Endothelial cell of umbilical vein (primary cell): ENCODE results near the gene COPB1. TPM values are rescaled to one million over a fixed set of nuclear protein-coding genes. Genes with fewer than 3 reads are reported as not detected.

ENCODE experiments used
- BruUV-seq: library from RNA; stranded (reverse); fragments of 400-500 nt; replicated peaks from 2 replicates; lab custom pipeline; 2021; lab: Mats Ljungman, UMichigan
- CTCF ChIA-PET: fragments of 300-600, 350-600 bp; sonication (Branson Sonifier 250); formaldehyde crosslinking; loops from one replicate; lab custom pipeline; 2021; ENCODE audit warnings: antibody characterized with exemption, inconsistent platforms; lab: Charles Lee
- POLR2A ChIA-PET: fragments of 300-600, 350-600 bp; sonication (Branson Sonifier 250); formaldehyde crosslinking; loops from one replicate; lab custom pipeline; 2021; ENCODE audit warnings: antibody characterized with exemption, inconsistent platforms; lab: Charles Lee
- DNase-seq: peaks from one replicate; pipeline ENCODE4 v3.0.0-alpha.2; 2011; ENCODE audit warnings: low read depth, low spot score
- FAIRE-seq: peaks from 2 replicates; lab custom pipeline; 2011; peaks lifted over from hg19 to GRCh38; lab: Jason Lieb, UNC
- H2AFZ ChIP-seq: 2 replicates; pipeline ENCODE4 v1.6.0; 2012; ENCODE audit warnings: low read depth, low read length, control low read depth, inconsistent platforms
- H3K27ac ChIP-seq: 2 replicates; pipeline ENCODE4 v1.5.1; 2011; ENCODE audit warnings: low read depth, mild to moderate bottlenecking, control low read depth, low read length, moderate library complexity; ENCODE audit not compliant: insufficient read depth
- H3K27me3 ChIP-seq, 2 experiments: 2 replicates each; pipeline versions ENCODE4 v1.6.0 to v1.6.1; 2011; ENCODE audit warnings: low read length in 2 of 2, mixed read lengths in 1 of 2; ENCODE audit not compliant: control insufficient read depth in 2 of 2, insufficient read depth in 2 of 2
- H3K36me3 ChIP-seq, 2 experiments: 2 replicates in 1 of 2; 3 replicates in 1 of 2; pipeline ENCODE4 v1.5.1; 2011; ENCODE audit warnings: low read length in 2 of 2, mild to moderate bottlenecking in 1 of 2, moderate library complexity in 1 of 2; ENCODE audit not compliant: control insufficient read depth in 2 of 2, insufficient read depth in 2 of 2; ENCODE audit errors: extremely low read depth in 1 of 2
- H3K4me1 ChIP-seq: 3 replicates; pipeline ENCODE4 v1.5.1; 2011; ENCODE audit warnings: mild to moderate bottlenecking, low read length; ENCODE audit not compliant: control insufficient read depth, insufficient read depth; ENCODE audit errors: extremely low read depth
- H3K4me2 ChIP-seq: 2 replicates; pipeline ENCODE4 v1.6.1; 2011; ENCODE audit warnings: low read length, control low read depth, mixed read lengths; ENCODE audit not compliant: insufficient read depth
- H3K4me3 ChIP-seq, 3 experiments: fragments of 200-600 bp in 1 of 3; sonication (generic), shearing (Covaris generic) in 1 of 3; replicated peaks in 1 of 3; 2 replicates each; pipeline ENCODE4 v1.5.1; 2011 to 2016; ENCODE audit warnings: control low read depth in 3 of 3, low read length in 3 of 3, mild to moderate bottlenecking in 2 of 3, inconsistent platforms in 1 of 3, low read depth in 1 of 3, moderate library complexity in 1 of 3; ENCODE audit not compliant: insufficient read depth in 1 of 3
- H3K79me2 ChIP-seq: 2 replicates; pipeline ENCODE4 v1.6.0; 2012; ENCODE audit warnings: low read length, inconsistent platforms; ENCODE audit not compliant: control insufficient read depth, insufficient read depth
- H3K9ac ChIP-seq: replicated peaks from 2 replicates; pipeline ENCODE3; 2011; ENCODE audit warnings: low read length, control low read depth; ENCODE audit not compliant: insufficient read depth; ENCODE audit errors: extremely low read depth
- H3K9me1 ChIP-seq: replicated peaks from 3 replicates; pipeline ENCODE4 v1.6.0; 2011; ENCODE audit warnings: mild to moderate bottlenecking, low read length; ENCODE audit not compliant: control insufficient read depth, insufficient read depth; ENCODE audit errors: extremely low read depth
- H3K9me3 ChIP-seq: replicated peaks from 2 replicates; pipeline ENCODE4 v1.5.1; 2012; ENCODE audit warnings: low read length, inconsistent platforms; ENCODE audit not compliant: control insufficient read depth, insufficient read depth
- H4K20me1 ChIP-seq: replicated peaks from 2 replicates; pipeline ENCODE3; 2011; ENCODE audit warnings: mild to moderate bottlenecking, low read length; ENCODE audit not compliant: control insufficient read depth, insufficient read depth; ENCODE audit errors: extremely low read depth
- CTCF ChIP-seq, 2 donors: IDR thresholded peaks; 1 replicate in 1 of 2; 2 replicates in 1 of 2; pipeline ENCODE4 v1.5.1; 2011; ENCODE audit warnings: low read length in 2 of 2, mild to moderate bottlenecking in 2 of 2, moderate library complexity in 2 of 2, control low read depth in 1 of 2, inconsistent platforms in 1 of 2, low read depth in 1 of 2; ENCODE audit not compliant: insufficient read depth in 1 of 2; ENCODE audit errors: extremely low read depth in 1 of 2
- EZH2 ChIP-seq: IDR thresholded peaks from 2 replicates; pipeline ENCODE4 v1.6.1; 2012; ENCODE audit warnings: borderline replicate concordance, low read depth, mild to moderate bottlenecking, moderate library complexity, low read length, inconsistent platforms; ENCODE audit not compliant: severe bottlenecking
- FOS ChIP-seq: IDR thresholded peaks from 2 replicates; pipeline ENCODE4 v1.6.1; 2011; ENCODE audit warnings: mild to moderate bottlenecking, low read length, moderate library complexity, borderline replicate concordance; ENCODE audit not compliant: insufficient read depth
- GATA2 ChIP-seq: IDR thresholded peaks from 2 replicates; pipeline ENCODE4 v1.7.0; 2011; ENCODE audit warnings: low read depth, mild to moderate bottlenecking, moderate library complexity, mixed read lengths, low read length; ENCODE audit not compliant: insufficient read length, insufficient read depth
- JUN ChIP-seq: IDR thresholded peaks from 2 replicates; pipeline ENCODE4 v1.6.1; 2011; ENCODE audit warnings: borderline replicate concordance, low read depth; ENCODE audit not compliant: insufficient read length, insufficient read depth
- MAX ChIP-seq: IDR thresholded peaks from 2 replicates; pipeline ENCODE4 v1.6.1; 2011; ENCODE audit not compliant: insufficient read depth, insufficient read length
- MYC ChIP-seq: IDR thresholded peaks from one replicate; pipeline ENCODE4 v1.6.1; 2011; ENCODE audit warnings: mild to moderate bottlenecking, low read depth, low read length
- POLR2A ChIP-seq: IDR thresholded peaks from 2 replicates; pipeline ENCODE4 v1.6.1; 2012; ENCODE audit warnings: low read depth, mild to moderate bottlenecking, control low read depth, low read length
- POLR2AphosphoS5 ChIP-seq: IDR thresholded peaks from 2 replicates; pipeline ENCODE4 v1.6.1; 2012; ENCODE audit warnings: low read depth, mild to moderate bottlenecking, control low read depth, low read length, moderate library complexity; ENCODE audit not compliant: insufficient read depth
- dilution Hi-C: fragments of 300-500 bp; cut with MboI; formaldehyde crosslinking; loops from one replicate; pipeline ENCODE4 v1.15.0; 2019; ENCODE audit warnings: low sequenced_read_pairs; ENCODE audit not compliant: extremely low pct_ligation_motif_present
- intact Hi-C: fragments of 100-400 bp; cut with micrococcal nuclease; formaldehyde crosslinking; loops from one replicate; pipeline ENCODE4 v1.10.0; 2022
- polyA plus RNA-seq, 4 experiments: library from polyadenylated mRNA; depleted of rRNA in 3 of 4; stranded (reverse) in 3 of 4; unstranded in 1 of 4; fragments of >200 nt; gene quantifications; 2 replicates each; pipeline versions ENCODE4 v1.2.1 to v1.2.3, GENCODE V29; 2011 to 2012; ENCODE audit warnings: missing spikeins in 1 of 4
- total RNA-seq: library from RNA; stranded (reverse); gene quantifications from 2 replicates; pipeline ENCODE4 v1.2.3, GENCODE V29; 2021

The COPB1 gene
- total and polyA plus RNA-seq, 2 donors (not counting 3 experiments of a cell fraction or from before 2014, with no cell fraction given), result 61.1 to 145 TPM

DNA sequence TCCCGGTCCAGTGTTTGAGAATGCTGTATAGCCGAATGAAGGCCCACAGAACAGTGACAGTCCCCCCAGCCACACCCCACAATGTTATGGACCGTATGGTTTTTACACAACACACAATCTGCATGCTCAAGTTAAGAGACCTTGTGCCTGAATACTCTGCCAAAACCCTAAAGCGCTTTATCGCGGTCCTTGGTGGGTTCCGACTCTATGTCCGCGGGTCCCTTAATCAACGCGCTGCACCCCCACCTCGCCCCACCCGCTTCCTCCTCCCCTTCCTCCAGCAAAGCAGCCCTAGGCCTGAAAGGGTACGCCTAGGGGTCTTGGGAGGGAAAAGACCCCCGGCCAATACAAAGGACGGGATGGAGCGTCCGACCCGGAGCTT lies 442 bp downstream of the COPB1 start:
- Histone ChIP-seq H3K36me3 (peaks cover under 1 to 25% of the 10 kb centered on the region in 2 experiments), H3K27ac (peak overlapping the region; percentile 82), H3K4me1 (peaks cover 20% of the 10 kb centered on the region), H3K27me3 (no peaks in the 10 kb centered on the region), H3K9ac (peak overlapping the region; percentile 77), H3K9me3 (no peaks in the 10 kb centered on the region), H4K20me1 (peaks cover 2% of the 10 kb centered on the region), H3K79me2 (peaks cover 43% of the 10 kb centered on the region), H3K4me2 (peak overlapping the region; percentile 78), H3K4me3 (peak overlapping the region; percentile 62 to 95 (median 94)), H3K9me1 (no peaks in the 10 kb centered on the region), H2AFZ (no peak overlapping the region)
- TF ChIP-seq EZH2, result no peak
- TF ChIP-seq GATA2, result no peak
- no peak for TF ChIP-seq JUN
- TF ChIP-seq MYC, result no peak
- TF ChIP-seq POLR2A, result no peak
- TF ChIP-seq POLR2AphosphoS5, result no peak
- FAIRE-seq (no peak), DNase-seq (peak; percentile 32)
- POLR2A ChIA-PET, result interaction anchor here (0.6 kb wide), 1 partner anchor 24 kb away, joined by 8 read pairs; no protein-coding TSS in a partner anchor
- CTCF ChIA-PET, result no interaction called here
- BruUV-seq, result no TSS peak
- intact Hi-C loops (loop anchor here (1.0 to 2.0 kb wide), 3 partner anchors 21 to 76 kb away; partner anchors contain the start of gene PSMA1), dilution Hi-C loops (no loop called here)

DNA sequence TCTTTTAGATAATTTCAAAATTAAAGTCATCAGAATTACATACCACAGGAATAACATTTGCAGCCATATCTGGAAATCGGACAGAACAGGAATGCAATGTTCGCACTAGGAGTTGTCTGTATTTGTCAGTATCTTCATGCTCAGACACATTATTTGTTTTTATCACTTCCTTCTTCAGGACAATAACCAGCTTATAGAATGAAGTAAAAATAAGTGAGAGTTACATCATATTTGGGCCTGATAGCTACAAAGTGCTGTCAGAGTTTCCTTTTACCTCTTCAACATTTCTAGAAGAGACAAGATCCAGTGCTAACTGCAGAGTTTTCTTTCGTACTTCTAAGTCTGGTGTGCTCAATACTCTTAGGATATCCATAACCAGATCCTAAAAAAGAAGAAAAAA lies 18.9 kb downstream of the COPB1 start:
- Histone ChIP-seq H3K9me3 (no peaks in the 10 kb centered on the region), H3K36me3 (peaks cover 20 to 53% of the 10 kb centered on the region in 2 experiments), H3K4me1 (no peaks in the 10 kb centered on the region), H3K27ac (no peak overlapping the region), H3K9ac (no peak overlapping the region), H3K27me3 (no peaks in the 10 kb centered on the region), H3K9me1 (no peaks in the 10 kb centered on the region), H3K4me2 (no peak overlapping the region), H4K20me1 (peaks cover 3% of the 10 kb centered on the region), H3K4me3 (no peak overlapping the region), H3K79me2 (peaks cover 7% of the 10 kb centered on the region), H2AFZ (no peak overlapping the region)
- BruUV-seq, result no TSS peak
- intact Hi-C loops, result loop anchor here (2.0 kb wide), 2 partner anchors 16 to 48 kb away; no protein-coding TSS in a partner anchor
- dilution Hi-C loops, result no loop called here
- TF ChIP-seq POLR2AphosphoS5, result no peak
- no peak for TF ChIP-seq JUN
- TF ChIP-seq MYC, result no peak
- no peak for TF ChIP-seq GATA2
- TF ChIP-seq MAX, result no peak
- no peak for TF ChIP-seq CTCF (IDR thresholded peaks at IDR 0.05; ENCODE audit: extremely low read depth in 1 of 2, insufficient read depth in 1 of 2, low read depth in 1 of 2, low read length in 2 of 2)
- no peak for TF ChIP-seq POLR2A
- no peak for TF ChIP-seq EZH2
- TF ChIP-seq FOS, result no peak
- DNase-seq (no peak), FAIRE-seq (no peak)
- ChIA-PET POLR2A (no interaction called here), CTCF (interaction anchor here (1.0 to 2.5 kb wide), 7 partner anchors 8 to 180 kb away, joined by 3 to 15 read pairs (median 5); no protein-coding TSS in a partner anchor)
